NCI-H1092 (cell line): ENCODE data around the gene KIF22.

Source experiments
- DNase-seq: peaks from one replicate; lab custom pipeline; 2025; lab: John Stamatoyannopoulos, UW

Gene KIF22

GRCh38 chr16:29841631-29842030 is 51.1 kb downstream of the KIF22 start:
- DNase-seq = no peak

- DNase-seq = no peak
These were observed 52.3 kb downstream of the KIF22 start for GRCh38 chr16:29842732-29843346.

DNA sequence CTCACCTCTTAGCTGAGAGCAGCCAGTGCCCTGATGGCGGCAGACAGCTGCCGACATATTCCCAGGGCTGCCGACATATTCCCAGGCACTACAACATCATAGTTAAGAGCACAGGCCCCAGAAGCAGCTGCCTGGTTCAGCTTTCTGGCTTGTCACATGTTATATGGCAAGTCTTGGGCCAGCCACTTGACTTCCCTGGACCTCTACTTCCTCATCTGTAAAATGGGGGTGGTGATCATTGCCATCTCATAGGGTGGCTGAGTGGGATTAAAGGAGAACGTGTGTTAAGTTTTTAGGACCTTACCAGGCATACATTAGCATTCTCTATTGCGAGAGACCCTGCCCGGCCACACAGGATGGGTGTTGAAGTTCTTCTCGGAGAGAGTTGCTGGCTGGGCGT is 53.4 kb downstream of the KIF22 start:
- no peak for DNase-seq

DNA sequence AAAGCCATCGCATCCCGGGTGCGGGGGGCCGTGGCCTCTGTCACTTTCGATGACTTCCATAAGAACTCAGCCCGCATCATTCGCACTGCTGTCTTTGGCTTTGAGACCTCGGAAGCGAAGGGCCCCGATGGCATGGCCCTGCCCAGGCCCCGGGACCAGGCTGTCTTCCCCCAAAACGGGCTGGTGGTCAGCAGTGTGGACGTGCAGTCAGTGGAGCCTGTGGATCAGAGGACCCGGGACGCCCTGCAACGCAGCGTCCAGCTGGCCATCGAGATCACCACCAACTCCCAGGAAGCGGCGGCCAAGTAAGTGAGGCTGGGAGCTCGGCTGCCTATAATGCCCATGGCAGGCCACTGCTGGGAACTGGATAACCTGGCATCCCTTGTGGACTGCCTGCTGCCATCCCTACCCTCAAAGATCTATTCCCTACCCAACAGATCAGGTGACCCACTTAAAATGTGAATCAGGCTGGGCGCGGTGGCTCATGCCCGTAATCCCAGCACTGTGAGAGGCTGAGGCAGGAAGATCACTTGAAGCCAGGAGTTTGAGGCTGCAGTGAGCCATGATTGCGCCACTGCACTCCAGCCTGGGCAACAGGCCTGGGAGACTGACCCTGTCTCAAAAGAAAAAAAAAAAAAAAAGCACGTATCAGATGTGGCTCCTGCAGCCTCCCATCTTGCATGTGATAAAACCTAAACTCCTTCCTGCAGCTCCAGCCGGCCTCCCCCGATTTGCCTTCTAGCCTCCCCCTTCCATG is 54.2 kb downstream of the KIF22 start:
- DNase-seq = no peak

- DNase-seq = no peak
These were observed 55.1 kb downstream of the KIF22 start for GRCh38 chr16:29845656-29846055.

DNA sequence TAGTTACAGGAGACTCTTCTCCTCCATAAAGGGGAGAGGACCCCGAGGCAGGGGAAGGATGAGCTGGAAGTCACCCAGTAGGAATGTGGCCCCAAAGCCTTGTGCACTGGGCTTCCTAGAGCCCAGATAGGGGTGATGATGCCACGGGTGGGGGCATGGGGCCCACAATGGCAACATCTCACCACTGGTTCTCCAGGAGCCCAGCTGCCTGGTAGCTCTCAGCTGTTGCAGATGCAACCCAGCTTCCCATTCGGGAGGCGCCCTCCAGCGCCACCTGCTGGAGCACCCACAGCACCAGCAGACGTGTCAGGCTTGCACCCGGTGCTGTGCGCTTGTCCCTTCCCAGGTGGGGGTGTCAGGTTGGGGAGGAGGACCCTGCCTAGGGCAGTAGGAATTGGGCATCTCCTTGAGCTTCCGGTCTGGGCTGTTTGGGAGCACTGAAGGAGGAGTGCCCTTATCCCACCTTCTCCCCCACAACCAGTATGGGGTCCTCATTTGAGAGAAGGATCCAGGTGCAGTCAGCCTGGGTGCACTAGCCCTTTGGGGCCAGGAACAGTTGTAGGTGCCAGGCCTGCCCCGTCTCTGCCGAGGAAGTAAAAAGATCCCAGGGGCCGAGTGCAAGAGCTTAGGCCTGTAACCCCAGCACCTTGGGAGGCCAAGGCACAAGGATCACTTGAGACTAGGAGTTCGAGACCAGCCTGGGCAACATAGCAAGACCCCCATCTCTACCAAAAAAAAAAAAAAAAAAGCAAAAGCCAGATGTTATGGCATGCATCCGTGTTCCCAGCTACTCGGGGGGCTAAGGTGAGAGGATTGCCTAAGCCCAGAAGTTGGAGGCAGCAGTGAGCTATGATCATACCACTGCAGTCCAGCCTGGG is 58.1 kb downstream of the KIF22 start:
- DNase-seq = peak; percentile 58

DNA sequence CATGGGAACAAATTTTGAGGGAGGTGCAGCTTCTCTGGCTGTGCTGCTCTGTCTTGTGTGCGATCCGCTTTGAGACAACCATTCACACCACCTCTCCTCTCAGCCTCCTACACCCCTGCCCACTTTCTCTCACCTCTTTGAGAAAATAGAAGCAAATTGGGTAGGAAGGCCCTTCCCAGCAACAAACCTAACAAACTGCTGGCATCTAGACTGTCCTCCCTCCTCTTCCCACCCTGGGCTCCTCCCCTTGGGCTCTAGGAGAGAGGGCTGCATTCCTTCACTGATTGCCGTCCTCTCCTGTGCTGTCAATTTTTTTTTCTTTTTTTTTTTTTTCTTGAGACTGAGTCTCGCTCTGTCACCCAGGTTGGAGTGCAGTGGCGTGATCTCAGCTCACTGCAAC is 59.0 kb downstream of the KIF22 start:
- DNase-seq = no peak

DNA sequence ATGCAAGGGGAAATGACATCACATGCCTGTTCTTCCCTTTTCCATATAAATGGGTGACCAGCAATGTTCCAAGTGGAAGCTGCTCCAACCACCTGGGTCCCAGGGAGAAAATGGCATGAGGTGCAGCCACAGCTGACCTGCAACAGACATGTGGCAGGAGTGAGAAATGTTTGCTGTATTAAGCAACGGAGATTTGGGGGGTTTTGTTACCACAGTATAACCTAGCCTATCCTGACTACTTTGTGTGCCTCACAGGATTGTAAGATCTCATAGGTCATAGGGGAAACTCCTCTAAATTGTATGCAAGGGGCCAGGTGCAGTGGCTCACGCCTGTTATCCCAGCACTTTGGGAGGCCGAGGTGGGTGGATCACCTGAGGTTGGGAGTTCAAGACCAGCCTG is 60.4 kb downstream of the KIF22 start:
- no peak for DNase-seq

- DNase-seq = no peak
These were observed 62.1 kb downstream of the KIF22 start for GRCh38 chr16:29852654-29853053.

DNA sequence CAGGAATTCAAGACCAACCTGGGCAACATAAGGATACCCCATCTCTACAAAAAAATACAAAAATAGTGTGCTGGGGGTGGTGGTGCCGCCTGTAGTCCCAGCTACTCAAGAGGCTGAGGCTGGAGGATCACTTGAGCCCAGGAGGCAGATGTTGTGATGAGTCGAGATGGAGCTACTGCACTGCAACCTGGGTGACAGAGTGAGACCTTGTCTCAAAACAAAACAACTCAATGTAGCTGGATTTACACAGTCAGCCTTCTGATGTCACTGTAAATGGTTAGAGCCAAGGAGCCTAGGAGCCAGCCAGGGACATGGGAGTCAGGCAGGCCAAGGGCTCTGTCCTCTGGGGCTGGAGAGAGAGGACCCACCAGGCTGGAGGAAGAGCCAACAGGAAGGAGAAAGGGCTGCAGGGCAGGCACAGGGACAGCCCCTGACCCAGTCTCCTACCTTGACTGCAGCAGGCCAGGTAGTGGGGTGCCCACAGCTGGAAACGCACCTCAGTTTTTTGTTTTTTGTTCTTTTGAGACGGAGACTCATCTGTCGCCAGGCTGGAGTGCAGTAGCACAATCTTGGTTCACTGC is 64.1 kb downstream of the KIF22 start:
- no peak for DNase-seq
